Fibroblast of lung (primary cell): ENCODE measurements around the gene ABCC8. TPM values are rescaled to one million over a fixed set of nuclear protein-coding genes. Genes with fewer than 3 reads are reported as not detected.

Experiments used
- DNase-seq, 2 donors: peaks; one replicate each; pipeline versions ENCODE4 v3.0.0 to v3.0.0-alpha.2; 2010; ENCODE audit warnings: low read depth in 2 of 2
- H2AFZ ChIP-seq: 2 replicates; pipeline ENCODE4 v1.5.1; 2012; ENCODE audit warnings: low read length, control low read depth, inconsistent platforms
- H3K27ac ChIP-seq: 2 replicates; pipeline ENCODE4 v1.5.1; 2011; ENCODE audit warnings: low read length, control low read depth; ENCODE audit not compliant: insufficient read depth
- H3K27me3 ChIP-seq: 2 replicates; pipeline ENCODE4 v1.5.1; 2011; ENCODE audit warnings: mild to moderate bottlenecking, low read length; ENCODE audit not compliant: control insufficient read depth, insufficient read depth
- H3K36me3 ChIP-seq: 2 replicates; pipeline ENCODE4 v1.5.1; 2011; ENCODE audit warnings: low read length; ENCODE audit not compliant: control insufficient read depth, insufficient read depth
- H3K4me1 ChIP-seq: 2 replicates; pipeline ENCODE4 v1.5.1; 2011; ENCODE audit warnings: low read length; ENCODE audit not compliant: control insufficient read depth, insufficient read depth; ENCODE audit errors: extremely low read depth
- H3K4me2 ChIP-seq: 2 replicates; pipeline ENCODE4 v1.5.1; 2011; ENCODE audit warnings: low read length, control low read depth; ENCODE audit not compliant: insufficient read depth; ENCODE audit errors: extremely low read depth
- H3K4me3 ChIP-seq, 4 experiments: fragments of 200-600 bp in 1 of 4; sonication (generic) in 1 of 4; replicated peaks in 1 of 4; 2 replicates each; pipeline ENCODE4 v1.5.1; 2011 to 2016; ENCODE audit warnings: low read length in 4 of 4, low read depth in 3 of 4, mild to moderate bottlenecking in 3 of 4, control low read depth in 2 of 4, inconsistent platforms in 1 of 4, mixed read lengths in 1 of 4; ENCODE audit not compliant: insufficient read depth in 1 of 4; ENCODE audit errors: control extremely low read depth in 1 of 4
- H3K79me2 ChIP-seq: 2 replicates; pipeline ENCODE4 v1.5.1; 2012; ENCODE audit warnings: mild to moderate bottlenecking, low read length, inconsistent platforms; ENCODE audit not compliant: control insufficient read depth, insufficient read depth
- H3K9ac ChIP-seq: 2 replicates; pipeline ENCODE4 v1.5.1; 2011; ENCODE audit warnings: mild to moderate bottlenecking, low read length, control low read depth; ENCODE audit not compliant: insufficient read depth
- H3K9me3 ChIP-seq: 2 replicates; pipeline ENCODE4 v1.5.1; 2012; ENCODE audit warnings: low read depth, low read length; ENCODE audit not compliant: control insufficient read depth, insufficient read depth
- H4K20me1 ChIP-seq: 2 replicates; pipeline ENCODE4 v1.5.1; 2011; ENCODE audit warnings: low read length; ENCODE audit not compliant: control insufficient read depth, insufficient read depth; ENCODE audit errors: extremely low read depth
- EZH2 ChIP-seq: IDR thresholded peaks from 2 replicates; pipeline ENCODE4 v1.5.1; 2012; ENCODE audit warnings: low read length, control low read depth, mild to moderate bottlenecking; ENCODE audit errors: missing control alignments
- polyA plus RNA-seq, 2 donors: library from polyadenylated mRNA; depleted of rRNA in 1 of 2; stranded (reverse) in 1 of 2; unstranded in 1 of 2; fragments of >200 nt; gene quantifications; 2 replicates each; pipeline ENCODE4 v1.2.1, GENCODE V29; 2011 to 2012; ENCODE audit warnings: missing spikeins in 1 of 2
- total RNA-seq: library from RNA; depleted of rRNA; stranded (reverse); fragments of >200 nt; gene quantifications from 2 replicates; pipeline ENCODE4 v1.2.1, GENCODE V29; 2014
- TF ChIP-seq, protein P1 (sequence below), 2 donors: IDR thresholded peaks in 1 of 2; conservative IDR thresholded peaks in 1 of 2; 1 replicate in 1 of 2; 2 replicates in 1 of 2; pipeline ENCODE4 v1.5.1; 2011 to 2012; ENCODE audit warnings: low read length in 2 of 2, control low read depth in 1 of 2, inconsistent platforms in 1 of 2, low read depth in 1 of 2, mild to moderate bottlenecking in 1 of 2

Gene ABCC8
- total and polyA plus RNA-seq, 2 donors (not counting 1 experiment from before 2014, with no cell fraction given), result not detected

DNA sequence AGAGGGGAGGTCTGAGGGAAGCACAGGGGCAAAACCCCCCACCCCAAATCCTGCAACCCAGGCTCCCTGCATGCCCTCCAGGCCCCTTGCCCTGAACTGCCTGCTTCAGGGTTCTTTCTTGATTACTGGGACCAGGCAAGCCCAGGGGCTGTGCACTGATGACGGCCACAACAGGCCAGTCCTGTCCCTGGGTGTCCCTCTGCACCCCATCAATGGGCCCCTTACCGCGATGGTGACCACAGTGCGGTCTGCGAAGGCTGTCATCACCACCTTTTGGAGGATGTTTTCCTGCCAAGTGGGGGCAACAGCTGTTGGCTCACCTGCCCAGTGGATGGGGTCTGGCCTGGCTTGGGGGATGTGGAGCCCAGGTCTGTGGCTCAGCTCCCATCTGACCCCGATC lies 83.2 kb downstream of the ABCC8 start:
- Histone ChIP-seq H3K27me3 (peaks cover 4% of the 10 kb centered on the region), H2AFZ (no peak overlapping the region), H4K20me1 (no peaks in the 10 kb centered on the region), H3K4me2 (no peak overlapping the region), H3K79me2 (no peaks in the 10 kb centered on the region), H3K9ac (no peak overlapping the region), H3K9me3 (no peaks in the 10 kb centered on the region), H3K36me3 (no peaks in the 10 kb centered on the region), H3K4me1 (no peaks in the 10 kb centered on the region), H3K4me3 (no peak overlapping the region), H3K27ac (no peak overlapping the region)
- DNase-seq, result no peak
- TF ChIP-seq EZH2, result no peak
- TF ChIP-seq, protein P1, sequence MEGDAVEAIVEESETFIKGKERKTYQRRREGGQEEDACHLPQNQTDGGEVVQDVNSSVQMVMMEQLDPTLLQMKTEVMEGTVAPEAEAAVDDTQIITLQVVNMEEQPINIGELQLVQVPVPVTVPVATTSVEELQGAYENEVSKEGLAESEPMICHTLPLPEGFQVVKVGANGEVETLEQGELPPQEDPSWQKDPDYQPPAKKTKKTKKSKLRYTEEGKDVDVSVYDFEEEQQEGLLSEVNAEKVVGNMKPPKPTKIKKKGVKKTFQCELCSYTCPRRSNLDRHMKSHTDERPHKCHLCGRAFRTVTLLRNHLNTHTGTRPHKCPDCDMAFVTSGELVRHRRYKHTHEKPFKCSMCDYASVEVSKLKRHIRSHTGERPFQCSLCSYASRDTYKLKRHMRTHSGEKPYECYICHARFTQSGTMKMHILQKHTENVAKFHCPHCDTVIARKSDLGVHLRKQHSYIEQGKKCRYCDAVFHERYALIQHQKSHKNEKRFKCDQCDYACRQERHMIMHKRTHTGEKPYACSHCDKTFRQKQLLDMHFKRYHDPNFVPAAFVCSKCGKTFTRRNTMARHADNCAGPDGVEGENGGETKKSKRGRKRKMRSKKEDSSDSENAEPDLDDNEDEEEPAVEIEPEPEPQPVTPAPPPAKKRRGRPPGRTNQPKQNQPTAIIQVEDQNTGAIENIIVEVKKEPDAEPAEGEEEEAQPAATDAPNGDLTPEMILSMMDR (conservative IDR thresholded peaks at IDR 0.05 in 1 of 2, IDR thresholded peaks at IDR 0.05 in 1 of 2; ENCODE audit: low read depth in 1 of 2, low read length in 2 of 2), result no peak

DNA sequence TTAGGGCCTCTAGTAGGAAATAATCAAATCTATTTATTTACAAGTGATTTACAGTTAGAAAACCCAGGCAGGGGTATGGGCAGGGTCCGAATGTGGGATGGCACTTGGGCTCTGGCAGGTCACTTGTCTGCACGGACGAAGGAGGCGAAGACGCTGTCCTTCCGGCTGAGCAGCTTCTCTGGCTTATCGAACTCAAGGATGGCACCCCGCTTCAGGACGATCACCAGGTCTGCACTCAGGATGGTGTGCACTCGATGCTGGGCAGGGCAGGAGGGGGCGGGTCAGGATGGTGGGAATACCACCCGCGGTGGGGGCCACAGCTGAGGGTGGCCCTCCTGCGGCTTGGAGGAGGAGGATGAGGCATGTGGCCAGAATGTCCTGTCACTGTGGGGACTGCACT lies 83.8 kb downstream of the ABCC8 start:
- Histone ChIP-seq H3K79me2 (no peaks in the 10 kb centered on the region), H3K27me3 (peaks cover 4% of the 10 kb centered on the region), H2AFZ (no peak overlapping the region), H3K9ac (no peak overlapping the region), H3K36me3 (no peaks in the 10 kb centered on the region), H3K9me3 (no peaks in the 10 kb centered on the region), H3K4me3 (no peak overlapping the region), H3K4me2 (no peak overlapping the region), H3K27ac (no peak overlapping the region), H3K4me1 (no peaks in the 10 kb centered on the region), H4K20me1 (no peaks in the 10 kb centered on the region)
- no peak for DNase-seq
- TF ChIP-seq, protein P1 (conservative IDR thresholded peaks at IDR 0.05 in 1 of 2, IDR thresholded peaks at IDR 0.05 in 1 of 2; ENCODE audit: low read depth in 1 of 2, low read length in 2 of 2), result no peak
- no peak for TF ChIP-seq EZH2

DNA sequence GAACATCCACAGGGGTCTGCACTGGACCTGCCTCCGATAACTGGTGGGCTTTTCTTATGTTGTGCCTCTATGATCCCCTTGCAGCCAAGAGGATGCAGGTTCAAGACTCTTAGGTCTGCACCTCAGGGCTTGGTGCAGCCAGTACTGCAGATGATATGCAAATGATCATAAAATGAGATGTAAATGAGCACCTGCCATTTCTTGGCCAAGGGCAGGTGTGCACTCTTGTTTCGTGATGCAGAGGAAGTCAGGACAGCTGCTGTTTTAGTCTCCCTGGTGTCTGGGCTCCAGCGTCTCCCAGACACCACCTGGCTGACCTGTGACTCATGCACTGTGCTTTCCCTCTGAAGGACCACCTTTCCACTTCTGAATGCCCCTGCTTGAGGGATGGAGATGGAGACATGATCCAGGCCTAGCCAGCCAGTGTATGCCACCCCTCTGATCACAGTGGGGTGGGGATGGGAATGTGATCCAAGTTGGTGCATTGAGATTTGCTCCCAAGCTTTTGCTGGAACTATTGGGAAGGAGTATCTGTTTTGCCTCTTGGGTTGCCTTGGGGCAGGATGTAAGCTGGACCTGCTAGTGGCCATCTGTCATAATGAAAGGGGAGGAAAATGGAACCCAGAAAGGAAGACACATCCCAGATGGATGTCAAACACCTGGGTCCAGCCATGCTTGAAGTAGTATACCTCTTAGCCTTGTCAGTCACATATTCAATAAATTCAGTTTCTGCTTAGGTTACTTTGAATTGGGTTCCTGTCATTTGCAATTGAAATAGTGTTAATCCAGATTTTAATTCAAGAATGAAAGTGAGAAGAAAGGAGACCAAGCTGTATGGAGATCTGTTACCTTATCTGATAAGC lies 84.9 kb downstream of the ABCC8 start:
- Histone ChIP-seq H3K27ac (no peak overlapping the region), H3K9me3 (no peaks in the 10 kb centered on the region), H3K79me2 (no peaks in the 10 kb centered on the region), H2AFZ (no peak overlapping the region), H3K27me3 (peaks cover 4% of the 10 kb centered on the region), H3K4me1 (no peaks in the 10 kb centered on the region), H3K4me2 (no peak overlapping the region), H3K36me3 (no peaks in the 10 kb centered on the region), H3K9ac (no peak overlapping the region), H3K4me3 (no peak overlapping the region), H4K20me1 (no peaks in the 10 kb centered on the region)
- TF ChIP-seq EZH2, result no peak
- TF ChIP-seq, protein P1 (conservative IDR thresholded peaks at IDR 0.05 in 1 of 2, IDR thresholded peaks at IDR 0.05 in 1 of 2; ENCODE audit: low read depth in 1 of 2, low read length in 2 of 2), result no peak
- DNase-seq, result no peak
